ENCODE measurements around the gene EMC8. TPM values are rescaled to one million over a fixed set of nuclear protein-coding genes. Genes with fewer than 3 reads are reported as not detected.

EMC8 gene
- total RNA-seq, 1 experiment from 2014 or later: 62.7 TPM

- POLR2A ChIA-PET (ENCODE audit: low non-redundant PET): no interaction called here
- intact Hi-C loops (cut with micrococcal nuclease; ENCODE audit: unreplicated experiment): no loop called here
- Histone ChIP-seq H3K9me3 (ENCODE audit: low read depth, low read length, poor library complexity, severe bottlenecking) (no peaks in the 10 kb centered on the region), H3K27me3 (replicated peaks; ENCODE audit: insufficient read depth, low read depth, low read length, poor library complexity) (no peaks in the 10 kb centered on the region), H3K4me1 (ENCODE audit: insufficient read depth, low read length, poor library complexity, severe bottlenecking) (peaks cover 7% of the 10 kb centered on the region), H3K27ac (ENCODE audit: low read depth, low read length, poor library complexity, severe bottlenecking) (no peak overlapping the region), H3K36me3 (ENCODE audit: insufficient read depth, low read length, poor library complexity, severe bottlenecking) (no peaks in the 10 kb centered on the region), H3K4me3 (ENCODE audit: low read depth, low read length, poor library complexity, severe bottlenecking) (no peak overlapping the region)
- CTCF ChIA-PET: no interaction called here
- BruUV-seq (replicated peaks): no TSS peak
- peak; percentile 75 for DNase-seq (ENCODE audit: low spot score)
- TF ChIP-seq, protein P1, sequence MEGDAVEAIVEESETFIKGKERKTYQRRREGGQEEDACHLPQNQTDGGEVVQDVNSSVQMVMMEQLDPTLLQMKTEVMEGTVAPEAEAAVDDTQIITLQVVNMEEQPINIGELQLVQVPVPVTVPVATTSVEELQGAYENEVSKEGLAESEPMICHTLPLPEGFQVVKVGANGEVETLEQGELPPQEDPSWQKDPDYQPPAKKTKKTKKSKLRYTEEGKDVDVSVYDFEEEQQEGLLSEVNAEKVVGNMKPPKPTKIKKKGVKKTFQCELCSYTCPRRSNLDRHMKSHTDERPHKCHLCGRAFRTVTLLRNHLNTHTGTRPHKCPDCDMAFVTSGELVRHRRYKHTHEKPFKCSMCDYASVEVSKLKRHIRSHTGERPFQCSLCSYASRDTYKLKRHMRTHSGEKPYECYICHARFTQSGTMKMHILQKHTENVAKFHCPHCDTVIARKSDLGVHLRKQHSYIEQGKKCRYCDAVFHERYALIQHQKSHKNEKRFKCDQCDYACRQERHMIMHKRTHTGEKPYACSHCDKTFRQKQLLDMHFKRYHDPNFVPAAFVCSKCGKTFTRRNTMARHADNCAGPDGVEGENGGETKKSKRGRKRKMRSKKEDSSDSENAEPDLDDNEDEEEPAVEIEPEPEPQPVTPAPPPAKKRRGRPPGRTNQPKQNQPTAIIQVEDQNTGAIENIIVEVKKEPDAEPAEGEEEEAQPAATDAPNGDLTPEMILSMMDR (conservative IDR thresholded peaks at IDR 0.05; ENCODE audit: low read depth, low read length): no peak
- TF ChIP-seq EZH2 (IDR thresholded peaks at IDR 0.05; ENCODE audit: borderline replicate concordance, low read depth, low read length, poor library complexity, severe bottlenecking): no peak
Measured at GRCh38 chr16:85733839-85734170, 65.5 kb downstream of the EMC8 start.

DNA sequence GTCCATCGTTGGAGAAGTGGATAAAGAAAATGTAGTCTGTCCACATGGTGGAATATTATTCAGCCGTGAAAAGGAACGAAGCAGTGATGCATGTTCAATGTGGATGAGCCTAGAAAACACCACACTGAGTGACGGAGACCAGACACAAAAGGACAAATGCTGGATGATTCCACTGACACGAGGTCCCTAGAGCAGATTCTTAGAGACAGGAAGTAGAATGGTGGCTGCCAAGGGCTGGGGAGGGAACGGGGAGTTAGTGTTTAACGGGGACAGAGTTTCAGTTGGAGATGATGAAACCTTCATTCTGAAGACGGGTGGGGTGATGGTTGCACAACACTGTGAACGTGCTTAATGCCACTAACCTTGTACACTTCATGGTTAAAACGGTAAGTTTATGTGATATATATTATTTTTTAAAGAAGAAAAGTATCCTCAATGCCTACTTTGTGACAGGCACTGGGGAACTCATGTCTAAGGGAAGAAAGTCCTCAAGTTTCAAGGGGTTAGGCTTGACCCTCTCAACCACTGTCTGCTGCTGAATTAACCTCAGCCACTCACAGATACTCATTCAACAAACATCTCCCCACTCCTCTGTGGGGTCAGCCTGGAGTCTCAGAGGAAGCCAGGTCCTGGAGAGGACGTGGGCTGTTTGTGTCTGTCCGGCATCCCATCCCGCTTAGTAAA, 66.0 kb downstream of the EMC8 start:
- Histone ChIP-seq H3K27me3 (replicated peaks; ENCODE audit: insufficient read depth, low read depth, low read length, poor library complexity) (no peaks in the 10 kb centered on the region), H3K36me3 (ENCODE audit: insufficient read depth, low read length, poor library complexity, severe bottlenecking) (no peaks in the 10 kb centered on the region), H3K9me3 (ENCODE audit: low read depth, low read length, poor library complexity, severe bottlenecking) (no peaks in the 10 kb centered on the region), H3K27ac (ENCODE audit: low read depth, low read length, poor library complexity, severe bottlenecking) (no peak overlapping the region), H3K4me3 (ENCODE audit: low read depth, low read length, poor library complexity, severe bottlenecking) (no peak overlapping the region), H3K4me1 (ENCODE audit: insufficient read depth, low read length, poor library complexity, severe bottlenecking) (peaks cover 7% of the 10 kb centered on the region)
- intact Hi-C loops (cut with micrococcal nuclease; ENCODE audit: unreplicated experiment): no loop called here
- CTCF ChIA-PET: no interaction called here
- POLR2A ChIA-PET (ENCODE audit: low non-redundant PET): no interaction called here
- no peak for DNase-seq (ENCODE audit: low spot score)
- TF ChIP-seq, protein P1 (conservative IDR thresholded peaks at IDR 0.05; ENCODE audit: low read depth, low read length): no peak
- TF ChIP-seq EZH2 (IDR thresholded peaks at IDR 0.05; ENCODE audit: borderline replicate concordance, low read depth, low read length, poor library complexity, severe bottlenecking): no peak
- no TSS peak for BruUV-seq (replicated peaks)

GRCh38 chr16:85731179-85731578, 68.2 kb downstream of the EMC8 start:
- no peaks in the 10 kb centered on the region for H3K36me3 ChIP-seq (ENCODE audit: insufficient read depth, low read length, poor library complexity, severe bottlenecking)
- TF ChIP-seq, protein P1 (conservative IDR thresholded peaks at IDR 0.05; ENCODE audit: low read depth, low read length): no peak
- TF ChIP-seq EZH2 (IDR thresholded peaks at IDR 0.05; ENCODE audit: borderline replicate concordance, low read depth, low read length, poor library complexity, severe bottlenecking): no peak
- H3K27me3 ChIP-seq (replicated peaks; ENCODE audit: insufficient read depth, low read depth, low read length, poor library complexity): no peaks in the 10 kb centered on the region
- H3K4me3 ChIP-seq (ENCODE audit: low read depth, low read length, poor library complexity, severe bottlenecking): no peak overlapping the region
- H3K27ac ChIP-seq (ENCODE audit: low read depth, low read length, poor library complexity, severe bottlenecking): no peak overlapping the region
- BruUV-seq (replicated peaks): no TSS peak
- H3K4me1 ChIP-seq (ENCODE audit: insufficient read depth, low read length, poor library complexity, severe bottlenecking): peaks cover 7% of the 10 kb centered on the region
- intact Hi-C loops (cut with micrococcal nuclease; ENCODE audit: unreplicated experiment): no loop called here
- H3K9me3 ChIP-seq (ENCODE audit: low read depth, low read length, poor library complexity, severe bottlenecking): no peaks in the 10 kb centered on the region
- ChIA-PET POLR2A (ENCODE audit: low non-redundant PET) (no interaction called here), CTCF (no interaction called here)
- DNase-seq (ENCODE audit: low spot score): no peak
